GM12801 (cell line): ENCODE results near the gene BRD1.

Experiments used
- CTCF ChIP-seq: IDR thresholded peaks from one replicate; pipeline ENCODE4 v1.5.1; 2011; ENCODE audit warnings: control low read depth; ENCODE audit not compliant: insufficient read length; ENCODE audit errors: extremely low read depth

Gene BRD1

GRCh38 chr22:49764127-49764581 lies 63.5 kb downstream of the BRD1 start:
- no peak for TF ChIP-seq CTCF

GRCh38 chr22:49763696-49764095 lies 64.0 kb downstream of the BRD1 start:
- no peak for TF ChIP-seq CTCF

GRCh38 chr22:49763138-49763537 lies 64.5 kb downstream of the BRD1 start:
- no peak for TF ChIP-seq CTCF

GRCh38 chr22:49761836-49762235 lies 65.8 kb downstream of the BRD1 start:
- TF ChIP-seq CTCF, result no peak

- TF ChIP-seq CTCF, result no peak
Observed at GRCh38 chr22:49760630-49761571, 66.8 kb downstream of the BRD1 start.

- TF ChIP-seq CTCF, result no peak
Observed at GRCh38 chr22:49760280-49760629, 67.4 kb downstream of the BRD1 start.

- TF ChIP-seq CTCF, result no peak
Observed at GRCh38 chr22:49756676-49757075, 71.0 kb downstream of the BRD1 start.
